Panc1 (cell line): ENCODE results near the gene PLCB4.

Experiments used
- POLR2AphosphoS5 ChIP-seq: IDR thresholded peaks from 2 replicates; pipeline ENCODE4 v1.6.1; 2012; ENCODE audit warnings: mild to moderate bottlenecking, low read depth, low read length, moderate library complexity
- SIN3A ChIP-seq: IDR thresholded peaks from 2 replicates; pipeline ENCODE4 v1.6.1; 2012; ENCODE audit warnings: low read depth, mild to moderate bottlenecking, low read length, moderate library complexity, borderline replicate concordance; ENCODE audit not compliant: insufficient read depth
- TF ChIP-seq, protein P1 (sequence below): fragments of 450-650 bp; IDR thresholded peaks from 2 replicates; pipeline ENCODE4 v1.5.1; 2017; ENCODE audit warnings: mild to moderate bottlenecking
- TF ChIP-seq, protein P2 (sequence below), 2 experiments: IDR thresholded peaks; 2 replicates each; pipeline ENCODE4 v1.6.1; 2011 to 2012; ENCODE audit warnings: low read depth in 2 of 2, control low read depth in 1 of 2, low read length in 1 of 2, mild to moderate bottlenecking in 1 of 2, moderate library complexity in 1 of 2; ENCODE audit not compliant: insufficient read depth in 1 of 2

DNA sequence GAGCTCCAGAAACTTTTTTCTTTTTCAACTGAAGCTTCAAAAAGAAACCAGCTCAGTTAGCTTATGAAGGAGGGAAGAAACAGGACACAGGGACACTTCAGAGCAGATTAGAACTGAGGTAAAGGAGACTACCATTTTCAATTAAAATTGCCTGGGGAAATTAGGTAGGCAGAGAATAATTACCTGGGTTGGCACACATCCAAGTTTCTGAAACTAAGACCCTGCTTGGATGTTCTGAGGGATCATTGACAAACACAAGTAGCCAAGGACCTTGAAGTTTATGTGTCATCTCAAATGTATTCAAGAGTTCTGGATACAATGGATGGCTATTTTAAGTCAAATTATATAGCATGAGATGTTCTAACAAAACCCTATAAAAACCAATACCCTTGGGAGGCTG is 137.6 kb downstream of the PLCB4 start:
- TF ChIP-seq, protein P1, sequence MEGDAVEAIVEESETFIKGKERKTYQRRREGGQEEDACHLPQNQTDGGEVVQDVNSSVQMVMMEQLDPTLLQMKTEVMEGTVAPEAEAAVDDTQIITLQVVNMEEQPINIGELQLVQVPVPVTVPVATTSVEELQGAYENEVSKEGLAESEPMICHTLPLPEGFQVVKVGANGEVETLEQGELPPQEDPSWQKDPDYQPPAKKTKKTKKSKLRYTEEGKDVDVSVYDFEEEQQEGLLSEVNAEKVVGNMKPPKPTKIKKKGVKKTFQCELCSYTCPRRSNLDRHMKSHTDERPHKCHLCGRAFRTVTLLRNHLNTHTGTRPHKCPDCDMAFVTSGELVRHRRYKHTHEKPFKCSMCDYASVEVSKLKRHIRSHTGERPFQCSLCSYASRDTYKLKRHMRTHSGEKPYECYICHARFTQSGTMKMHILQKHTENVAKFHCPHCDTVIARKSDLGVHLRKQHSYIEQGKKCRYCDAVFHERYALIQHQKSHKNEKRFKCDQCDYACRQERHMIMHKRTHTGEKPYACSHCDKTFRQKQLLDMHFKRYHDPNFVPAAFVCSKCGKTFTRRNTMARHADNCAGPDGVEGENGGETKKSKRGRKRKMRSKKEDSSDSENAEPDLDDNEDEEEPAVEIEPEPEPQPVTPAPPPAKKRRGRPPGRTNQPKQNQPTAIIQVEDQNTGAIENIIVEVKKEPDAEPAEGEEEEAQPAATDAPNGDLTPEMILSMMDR: no peak
- TF ChIP-seq, protein P2, sequence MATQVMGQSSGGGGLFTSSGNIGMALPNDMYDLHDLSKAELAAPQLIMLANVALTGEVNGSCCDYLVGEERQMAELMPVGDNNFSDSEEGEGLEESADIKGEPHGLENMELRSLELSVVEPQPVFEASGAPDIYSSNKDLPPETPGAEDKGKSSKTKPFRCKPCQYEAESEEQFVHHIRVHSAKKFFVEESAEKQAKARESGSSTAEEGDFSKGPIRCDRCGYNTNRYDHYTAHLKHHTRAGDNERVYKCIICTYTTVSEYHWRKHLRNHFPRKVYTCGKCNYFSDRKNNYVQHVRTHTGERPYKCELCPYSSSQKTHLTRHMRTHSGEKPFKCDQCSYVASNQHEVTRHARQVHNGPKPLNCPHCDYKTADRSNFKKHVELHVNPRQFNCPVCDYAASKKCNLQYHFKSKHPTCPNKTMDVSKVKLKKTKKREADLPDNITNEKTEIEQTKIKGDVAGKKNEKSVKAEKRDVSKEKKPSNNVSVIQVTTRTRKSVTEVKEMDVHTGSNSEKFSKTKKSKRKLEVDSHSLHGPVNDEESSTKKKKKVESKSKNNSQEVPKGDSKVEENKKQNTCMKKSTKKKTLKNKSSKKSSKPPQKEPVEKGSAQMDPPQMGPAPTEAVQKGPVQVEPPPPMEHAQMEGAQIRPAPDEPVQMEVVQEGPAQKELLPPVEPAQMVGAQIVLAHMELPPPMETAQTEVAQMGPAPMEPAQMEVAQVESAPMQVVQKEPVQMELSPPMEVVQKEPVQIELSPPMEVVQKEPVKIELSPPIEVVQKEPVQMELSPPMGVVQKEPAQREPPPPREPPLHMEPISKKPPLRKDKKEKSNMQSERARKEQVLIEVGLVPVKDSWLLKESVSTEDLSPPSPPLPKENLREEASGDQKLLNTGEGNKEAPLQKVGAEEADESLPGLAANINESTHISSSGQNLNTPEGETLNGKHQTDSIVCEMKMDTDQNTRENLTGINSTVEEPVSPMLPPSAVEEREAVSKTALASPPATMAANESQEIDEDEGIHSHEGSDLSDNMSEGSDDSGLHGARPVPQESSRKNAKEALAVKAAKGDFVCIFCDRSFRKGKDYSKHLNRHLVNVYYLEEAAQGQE (IDR thresholded peaks at IDR 0.05; ENCODE audit: insufficient read depth in 1 of 2, low read depth in 2 of 2, low read length in 1 of 2): no peak
- TF ChIP-seq POLR2AphosphoS5: no peak
- no peak for TF ChIP-seq SIN3A
